ENCODE data around the gene HPCAL1.
"Not testable (repeated sequence)": the region's sequence is repeated elsewhere in the genome, so short reads cannot be mapped to it uniquely, and the experiment has no call there.

Gene HPCAL1

DNA sequence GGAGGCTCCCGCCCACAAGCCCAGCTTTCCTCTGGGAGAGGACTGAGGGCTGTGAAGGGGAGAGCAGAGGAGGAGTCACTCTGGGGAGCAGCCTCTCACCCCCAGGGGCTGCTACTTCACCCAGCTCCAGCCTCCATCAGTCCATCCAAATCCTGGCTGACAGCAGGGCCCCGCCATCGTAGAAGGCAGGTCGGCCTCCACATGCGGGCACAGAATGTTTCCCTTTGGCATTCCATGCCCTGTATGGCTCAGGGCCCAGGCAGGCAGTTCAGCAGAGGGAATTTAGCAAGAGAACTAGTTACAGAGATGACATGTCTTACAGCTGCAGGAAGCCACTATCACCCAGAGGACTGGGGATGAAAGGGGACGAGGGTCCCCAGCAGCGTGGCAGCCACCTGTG, 151.8 kb downstream of the HPCAL1 start:
- Histone ChIP-seq H3K36me3 (ENCODE audit: low read length) (no peaks in the 10 kb centered on the region), H3K9ac (ENCODE audit: low read length) (no peak overlapping the region), H3K27me3 (ENCODE audit: low read length) (no peaks in the 10 kb centered on the region), H3K4me2 (ENCODE audit: low read depth, low read length, poor library complexity, severe bottlenecking) (no peak overlapping the region), H3F3A (ENCODE audit: insufficient read depth) (no peaks in the 10 kb centered on the region), H3K9me3 (ENCODE audit: insufficient read depth, low read length) (no peaks in the 10 kb centered on the region), H2AFZ (ENCODE audit: low read depth, low read length, severe bottlenecking) (no peak overlapping the region), H3K9me2 (replicated peaks; ENCODE audit: insufficient read depth, low read length) (no peaks in the 10 kb centered on the region), H3K4me3 (ENCODE audit: insufficient read depth, low read length, poor library complexity, severe bottlenecking) (no peak overlapping the region), H4K20me1 (ENCODE audit: low read depth, low read length) (no peaks in the 10 kb centered on the region), H3K79me2 (ENCODE audit: insufficient read depth, low read length) (no peaks in the 10 kb centered on the region), H3K27ac (ENCODE audit: low read depth, low read length) (no peak overlapping the region)
- TF ChIP-seq EZH2phosphoT487 (conservative IDR thresholded peaks at IDR 0.05; ENCODE audit: low read length), result no peak
- TF ChIP-seq, protein P1, sequence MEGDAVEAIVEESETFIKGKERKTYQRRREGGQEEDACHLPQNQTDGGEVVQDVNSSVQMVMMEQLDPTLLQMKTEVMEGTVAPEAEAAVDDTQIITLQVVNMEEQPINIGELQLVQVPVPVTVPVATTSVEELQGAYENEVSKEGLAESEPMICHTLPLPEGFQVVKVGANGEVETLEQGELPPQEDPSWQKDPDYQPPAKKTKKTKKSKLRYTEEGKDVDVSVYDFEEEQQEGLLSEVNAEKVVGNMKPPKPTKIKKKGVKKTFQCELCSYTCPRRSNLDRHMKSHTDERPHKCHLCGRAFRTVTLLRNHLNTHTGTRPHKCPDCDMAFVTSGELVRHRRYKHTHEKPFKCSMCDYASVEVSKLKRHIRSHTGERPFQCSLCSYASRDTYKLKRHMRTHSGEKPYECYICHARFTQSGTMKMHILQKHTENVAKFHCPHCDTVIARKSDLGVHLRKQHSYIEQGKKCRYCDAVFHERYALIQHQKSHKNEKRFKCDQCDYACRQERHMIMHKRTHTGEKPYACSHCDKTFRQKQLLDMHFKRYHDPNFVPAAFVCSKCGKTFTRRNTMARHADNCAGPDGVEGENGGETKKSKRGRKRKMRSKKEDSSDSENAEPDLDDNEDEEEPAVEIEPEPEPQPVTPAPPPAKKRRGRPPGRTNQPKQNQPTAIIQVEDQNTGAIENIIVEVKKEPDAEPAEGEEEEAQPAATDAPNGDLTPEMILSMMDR (IDR thresholded peaks at IDR 0.05; ENCODE audit: insufficient read depth, low read length, poor library complexity, severe bottlenecking), result no peak

- H3K36me3 ChIP-seq (ENCODE audit: low read length); H3K9me3 ChIP-seq (ENCODE audit: insufficient read depth, low read length); H2AFZ ChIP-seq (ENCODE audit: low read depth, low read length, severe bottlenecking); H3K9me2 ChIP-seq (replicated peaks; ENCODE audit: insufficient read depth, low read length); H3K27ac ChIP-seq (ENCODE audit: low read depth, low read length); H3K4me3 ChIP-seq (ENCODE audit: insufficient read depth, low read length, poor library complexity, severe bottlenecking); H3K9ac ChIP-seq (ENCODE audit: low read length); H4K20me1 ChIP-seq (ENCODE audit: low read depth, low read length); H3K27me3 ChIP-seq (ENCODE audit: low read length); H3K79me2 ChIP-seq (ENCODE audit: insufficient read depth, low read length); H3K4me2 ChIP-seq (ENCODE audit: low read depth, low read length, poor library complexity, severe bottlenecking); H3F3A ChIP-seq (ENCODE audit: insufficient read depth): not testable (repeated sequence)
Measured at GRCh38 chr2:10457195-10457594, 154.5 kb downstream of the HPCAL1 start.

DNA sequence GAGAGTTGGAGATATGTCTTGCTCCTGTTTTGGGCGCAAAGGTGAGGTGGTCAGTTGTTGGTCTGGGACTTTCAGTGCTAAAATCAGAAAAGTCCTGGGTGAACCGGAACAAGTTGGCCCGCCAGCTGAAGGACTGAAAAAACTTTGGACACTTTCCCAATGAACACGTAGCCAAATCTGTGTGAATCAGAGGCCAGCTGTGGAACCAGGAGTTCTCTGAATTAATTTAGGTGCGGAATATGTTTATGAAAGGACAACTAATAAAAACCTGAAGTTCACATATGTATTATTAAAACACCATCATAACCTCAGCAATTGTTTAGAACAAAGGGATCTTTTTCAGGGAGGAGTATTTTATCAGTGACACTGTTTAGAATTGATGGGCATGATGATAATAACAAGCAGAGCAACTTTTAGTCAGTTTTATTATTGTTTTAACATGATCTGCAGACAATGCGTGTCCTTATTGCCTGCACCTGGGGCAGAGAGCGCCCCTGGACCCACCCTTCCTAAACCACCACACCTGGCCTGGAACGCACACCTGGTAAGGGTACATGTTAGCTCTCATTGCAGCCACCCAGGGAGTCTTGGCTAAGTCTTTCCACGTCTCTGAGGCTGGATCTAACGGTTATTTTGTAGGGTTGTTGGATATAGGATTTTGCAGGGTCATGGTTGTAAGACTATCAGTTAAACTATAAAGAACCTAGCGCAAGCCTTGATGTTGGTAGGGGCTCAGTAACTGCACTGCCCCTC, 155.3 kb downstream of the HPCAL1 start:
- Histone ChIP-seq H3K9me2 (replicated peaks; ENCODE audit: insufficient read depth, low read length) (no peaks in the 10 kb centered on the region), H3F3A (ENCODE audit: insufficient read depth) (no peaks in the 10 kb centered on the region), H3K4me2 (ENCODE audit: low read depth, low read length, poor library complexity, severe bottlenecking) (no peak overlapping the region), H3K27ac (ENCODE audit: low read depth, low read length) (no peak overlapping the region), H3K27me3 (ENCODE audit: low read length) (no peaks in the 10 kb centered on the region), H3K79me2 (ENCODE audit: insufficient read depth, low read length) (no peaks in the 10 kb centered on the region), H2AFZ (ENCODE audit: low read depth, low read length, severe bottlenecking) (no peak overlapping the region), H3K9me3 (ENCODE audit: insufficient read depth, low read length) (no peaks in the 10 kb centered on the region), H4K20me1 (ENCODE audit: low read depth, low read length) (no peaks in the 10 kb centered on the region), H3K9ac (ENCODE audit: low read length) (no peak overlapping the region), H3K36me3 (ENCODE audit: low read length) (no peaks in the 10 kb centered on the region), H3K4me3 (ENCODE audit: insufficient read depth, low read length, poor library complexity, severe bottlenecking) (no peak overlapping the region)
- TF ChIP-seq EZH2phosphoT487 (conservative IDR thresholded peaks at IDR 0.05; ENCODE audit: low read length), result no peak
- TF ChIP-seq, protein P1 (IDR thresholded peaks at IDR 0.05; ENCODE audit: insufficient read depth, low read length, poor library complexity, severe bottlenecking), result no peak

DNA sequence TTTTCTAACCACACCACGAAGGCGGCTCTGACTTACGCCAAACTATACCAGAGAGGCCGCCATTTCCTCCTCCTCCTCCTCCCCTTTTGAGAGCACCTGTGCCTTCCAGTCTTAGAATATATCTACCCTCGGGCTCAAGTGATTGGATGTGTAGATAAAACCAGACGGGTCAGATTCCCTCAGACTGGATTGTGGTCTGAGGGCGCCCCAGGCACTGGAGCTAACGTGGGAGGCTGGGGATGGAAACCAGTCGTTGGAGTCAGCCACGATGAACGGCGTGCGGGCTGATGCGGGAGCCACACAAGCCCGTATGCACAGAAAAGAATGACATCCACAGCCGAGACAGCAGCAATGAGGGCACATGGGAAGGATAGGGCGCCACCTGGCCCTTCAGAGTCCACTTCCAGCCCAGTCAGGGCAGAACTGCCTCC, 157.7 kb downstream of the HPCAL1 start:
- no peaks in the 10 kb centered on the region for H3F3A ChIP-seq (ENCODE audit: insufficient read depth)
- H3K27me3 ChIP-seq (ENCODE audit: low read length), result no peaks in the 10 kb centered on the region
- TF ChIP-seq, protein P1 (IDR thresholded peaks at IDR 0.05; ENCODE audit: insufficient read depth, low read length, poor library complexity, severe bottlenecking), result no peak
- no peaks in the 10 kb centered on the region for H4K20me1 ChIP-seq (ENCODE audit: low read depth, low read length)
- H3K9me3 ChIP-seq (ENCODE audit: insufficient read depth, low read length), result no peaks in the 10 kb centered on the region
- H3K4me2 ChIP-seq (ENCODE audit: low read depth, low read length, poor library complexity, severe bottlenecking), result no peak overlapping the region
- H3K9ac ChIP-seq (ENCODE audit: low read length), result no peak overlapping the region
- H3K36me3 ChIP-seq (ENCODE audit: low read length), result no peaks in the 10 kb centered on the region
- no peak overlapping the region for H2AFZ ChIP-seq (ENCODE audit: low read depth, low read length, severe bottlenecking)
- no peaks in the 10 kb centered on the region for H3K9me2 ChIP-seq (replicated peaks; ENCODE audit: insufficient read depth, low read length)
- H3K79me2 ChIP-seq (ENCODE audit: insufficient read depth, low read length), result no peaks in the 10 kb centered on the region
- H3K27ac ChIP-seq (ENCODE audit: low read depth, low read length), result no peak overlapping the region
- H3K4me3 ChIP-seq (ENCODE audit: insufficient read depth, low read length, poor library complexity, severe bottlenecking), result no peak overlapping the region

Data from SU-DHL-6 (cell line).